Mucosa of descending colon (tissue), 3 donors: ENCODE data around the gene RUNX1. TPM values are rescaled to one million over a fixed set of nuclear protein-coding genes. Genes with fewer than 3 reads are reported as not detected.

Experiments
- ATAC-seq: fragments of 200-7000 bp; cut with Tn5 transposase; one replicate; pipeline ENCODE4 v1.9.1; 2020; ENCODE audit warnings: mild to moderate bottlenecking, moderate library complexity
- DNase-seq, 3 donors: peaks; one replicate each; pipeline ENCODE4 v3.0.0-alpha.2; 2020
- H3K36me3 ChIP-seq: fragments of 200-600 bp; one replicate; pipeline ENCODE4 v1.8.0; 2021; ENCODE audit warnings: low read depth, mild to moderate bottlenecking
- H3K4me1 ChIP-seq: fragments of 200-600 bp; one replicate; pipeline ENCODE4 v1.8.0; 2021; ENCODE audit warnings: low read depth, mild to moderate bottlenecking
- H3K4me3 ChIP-seq: fragments of 200-600 bp; one replicate; pipeline ENCODE4 v1.8.0; 2021; ENCODE audit warnings: mild to moderate bottlenecking
- H3K9me3 ChIP-seq: fragments of 200-600 bp; one replicate; pipeline ENCODE4 v1.8.0; 2021; ENCODE audit warnings: mild to moderate bottlenecking
- intact Hi-C, 2 donors: fragments of 100-400 bp; cut with DNase I in 1 of 2; cut with micrococcal nuclease in 1 of 2; formaldehyde crosslinking; loops; one replicate each; pipeline versions ENCODE4 v1.11.0 to v1.11.1; 2022; cut with DNase I, micrococcal nuclease
- total RNA-seq, 3 donors: library from RNA; stranded (reverse); fragmentation: NEBNext Ultra II Directional in 2 of 3; extraction: Animal tissue kit (Norgen Biotek cat#: 25700) in 2 of 3; gene quantifications; one replicate each; pipeline versions ENCODE4 v1.2.1 to v1.2.4, GENCODE V29; 2021 to 2023
- TF ChIP-seq, protein P1 (sequence below): fragments of 200-600 bp; IDR thresholded peaks from one replicate; pipeline ENCODE4 v1.8.0; 2022; ENCODE audit warnings: antibody characterized with exemption, mild to moderate bottlenecking
- donor health status: DM: no; HTN: no; CAD: no; lungs with moderate emphysema.
- donor health status: DM: no; HTN: no; CAD: no.
- donor health status: DM: no; HTN: yes; CAD: no.

RUNX1 gene
- total RNA-seq, 3 donors from 2014 or later = 16.5 to 29.4 (median 24.0) TPM

DNA sequence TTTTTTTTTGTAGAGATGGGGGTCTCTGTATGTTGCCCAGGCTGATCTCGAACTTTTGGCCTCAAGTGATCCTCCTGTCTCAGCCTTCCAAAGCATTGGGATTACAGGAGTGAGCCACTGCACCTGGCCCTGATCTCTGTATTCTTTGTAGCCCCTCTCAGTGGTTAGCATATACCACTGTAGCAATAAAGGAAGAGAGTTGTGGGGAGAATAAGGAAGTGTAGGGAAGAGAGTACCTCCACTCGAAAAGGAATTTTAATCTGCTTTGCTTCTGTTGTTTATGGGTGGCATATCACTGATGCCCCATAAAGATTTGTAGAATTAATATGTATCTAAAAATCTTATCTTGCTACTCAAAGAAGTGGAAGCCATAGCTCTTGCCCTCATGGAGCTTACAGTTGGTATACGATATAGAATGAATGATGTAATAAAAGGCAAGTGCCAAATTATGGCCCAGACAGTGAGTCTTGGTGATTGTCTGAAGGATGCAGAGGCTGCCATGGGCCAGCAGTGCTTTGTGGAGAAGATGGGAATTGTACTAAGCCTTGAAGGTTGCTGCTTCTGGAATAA is 284.3 kb downstream of the RUNX1 start:
- intact Hi-C loops = no loop called here
- Histone ChIP-seq H3K4me3 (no peak overlapping the region), H3K4me1 (no peaks in the 10 kb centered on the region), H3K36me3 (no peaks in the 10 kb centered on the region), H3K9me3 (no peaks in the 10 kb centered on the region)
- TF ChIP-seq, protein P1, sequence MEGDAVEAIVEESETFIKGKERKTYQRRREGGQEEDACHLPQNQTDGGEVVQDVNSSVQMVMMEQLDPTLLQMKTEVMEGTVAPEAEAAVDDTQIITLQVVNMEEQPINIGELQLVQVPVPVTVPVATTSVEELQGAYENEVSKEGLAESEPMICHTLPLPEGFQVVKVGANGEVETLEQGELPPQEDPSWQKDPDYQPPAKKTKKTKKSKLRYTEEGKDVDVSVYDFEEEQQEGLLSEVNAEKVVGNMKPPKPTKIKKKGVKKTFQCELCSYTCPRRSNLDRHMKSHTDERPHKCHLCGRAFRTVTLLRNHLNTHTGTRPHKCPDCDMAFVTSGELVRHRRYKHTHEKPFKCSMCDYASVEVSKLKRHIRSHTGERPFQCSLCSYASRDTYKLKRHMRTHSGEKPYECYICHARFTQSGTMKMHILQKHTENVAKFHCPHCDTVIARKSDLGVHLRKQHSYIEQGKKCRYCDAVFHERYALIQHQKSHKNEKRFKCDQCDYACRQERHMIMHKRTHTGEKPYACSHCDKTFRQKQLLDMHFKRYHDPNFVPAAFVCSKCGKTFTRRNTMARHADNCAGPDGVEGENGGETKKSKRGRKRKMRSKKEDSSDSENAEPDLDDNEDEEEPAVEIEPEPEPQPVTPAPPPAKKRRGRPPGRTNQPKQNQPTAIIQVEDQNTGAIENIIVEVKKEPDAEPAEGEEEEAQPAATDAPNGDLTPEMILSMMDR = no peak
- DNase-seq (no peak), ATAC-seq (no peak)

DNA sequence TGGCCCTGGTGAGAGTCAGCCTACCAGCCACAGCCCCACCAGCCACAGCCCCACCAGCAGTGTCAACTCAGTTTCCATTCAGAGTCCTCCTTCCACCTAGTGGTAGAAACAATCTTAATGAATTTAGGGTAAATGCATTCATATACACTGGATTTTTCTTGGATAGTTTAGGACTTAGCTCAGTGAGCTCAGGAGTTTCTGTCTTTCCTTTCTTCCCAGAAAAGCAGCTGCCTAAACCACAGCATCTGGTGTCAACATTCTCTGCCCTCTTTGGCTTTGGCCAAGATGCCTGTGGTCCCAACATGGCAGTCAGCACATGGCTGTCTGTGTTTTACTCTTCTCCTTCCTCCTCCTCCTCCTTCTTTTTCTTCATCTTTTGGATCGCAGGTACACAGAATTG is 286.3 kb downstream of the RUNX1 start:
- Histone ChIP-seq H3K36me3 (no peaks in the 10 kb centered on the region), H3K4me3 (no peak overlapping the region), H3K9me3 (no peaks in the 10 kb centered on the region), H3K4me1 (no peaks in the 10 kb centered on the region)
- intact Hi-C loops = no loop called here
- no peak for ATAC-seq
- TF ChIP-seq, protein P1 = no peak
- no peak for DNase-seq

DNA sequence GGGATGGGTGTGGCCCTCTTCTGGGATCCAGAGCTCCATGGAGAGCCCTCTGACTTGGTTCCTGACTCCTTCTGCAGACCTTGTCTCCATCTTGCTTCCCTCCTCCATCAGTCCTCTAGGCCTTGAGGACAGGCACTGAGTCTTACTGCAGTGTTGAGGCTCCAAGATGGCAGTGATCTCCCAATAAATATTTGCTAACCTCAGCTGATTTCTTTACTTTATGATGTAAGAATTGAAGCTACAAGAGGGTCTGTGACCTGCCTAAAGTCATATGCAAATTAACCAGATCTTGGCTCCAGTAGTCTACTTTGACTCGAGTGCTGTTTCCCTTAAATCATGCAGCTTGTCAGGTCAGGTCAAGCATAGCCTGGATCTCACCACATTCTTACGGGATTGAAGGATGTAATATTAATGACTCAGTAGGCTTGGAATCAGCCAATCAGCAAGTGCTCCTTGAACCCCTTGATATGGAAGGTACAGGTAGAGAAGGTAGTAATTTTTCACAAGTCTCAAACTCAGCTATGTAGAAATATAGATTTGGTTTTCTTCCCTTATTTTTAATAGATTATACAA is 287.3 kb downstream of the RUNX1 start:
- ATAC-seq = no peak
- H3K4me3 ChIP-seq = no peak overlapping the region
- no peak for DNase-seq
- TF ChIP-seq, protein P1 = no peak
- H3K4me1 ChIP-seq = no peaks in the 10 kb centered on the region
- H3K9me3 ChIP-seq = no peaks in the 10 kb centered on the region
- no peaks in the 10 kb centered on the region for H3K36me3 ChIP-seq
- intact Hi-C loops = no loop called here

DNA sequence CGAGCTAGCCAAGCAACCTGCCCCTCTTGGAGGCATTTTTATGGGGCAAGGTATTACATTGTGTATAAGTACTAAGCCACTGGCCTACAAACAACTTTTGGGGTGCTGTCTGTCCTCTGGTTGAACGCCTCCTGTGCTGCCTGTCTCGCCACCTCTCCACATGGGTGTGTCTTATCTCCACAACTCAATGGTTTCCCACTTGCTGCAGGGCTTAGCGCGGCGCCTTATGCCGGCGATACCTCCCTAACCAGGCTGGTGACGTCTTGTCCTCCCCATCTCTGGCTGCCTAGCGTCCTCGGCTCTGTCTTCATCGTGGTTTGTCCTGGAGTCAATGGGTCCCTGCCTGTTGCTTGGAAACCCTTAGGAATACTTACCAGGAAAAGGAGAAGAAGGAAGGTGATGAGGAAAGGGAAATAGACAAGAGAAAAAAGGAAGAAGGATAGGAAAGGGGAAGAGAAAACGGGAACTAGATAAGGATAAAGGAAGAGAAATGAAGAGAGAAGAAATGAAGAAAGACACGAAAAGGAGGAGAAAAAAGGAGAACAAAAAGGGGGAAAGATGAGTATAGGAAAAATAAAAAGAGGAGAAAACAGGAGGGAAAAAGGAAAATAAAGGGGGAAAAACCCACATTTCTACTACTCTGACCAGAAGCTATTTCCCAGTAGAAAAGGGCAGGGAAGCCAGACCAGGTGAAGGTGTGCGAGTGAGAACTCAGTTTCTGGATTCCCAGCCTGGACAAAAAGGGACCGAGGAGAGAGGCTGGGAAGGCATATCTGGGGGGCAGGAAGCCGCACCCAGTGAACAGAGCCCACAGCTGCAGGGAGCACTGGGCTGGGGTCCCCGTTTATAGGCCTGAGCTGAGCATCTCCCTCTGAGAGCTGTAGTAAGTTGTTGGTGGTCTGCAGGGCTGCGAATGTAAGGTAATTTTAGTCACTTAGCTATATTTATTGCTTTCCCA is 294.1 kb downstream of the RUNX1 start:
- Histone ChIP-seq H3K9me3 (no peaks in the 10 kb centered on the region), H3K4me3 (no peak overlapping the region), H3K4me1 (no peaks in the 10 kb centered on the region), H3K36me3 (no peaks in the 10 kb centered on the region)
- DNase-seq = no peak
- no peak for ATAC-seq
- TF ChIP-seq, protein P1 = no peak
- intact Hi-C loops = no loop called here

DNA sequence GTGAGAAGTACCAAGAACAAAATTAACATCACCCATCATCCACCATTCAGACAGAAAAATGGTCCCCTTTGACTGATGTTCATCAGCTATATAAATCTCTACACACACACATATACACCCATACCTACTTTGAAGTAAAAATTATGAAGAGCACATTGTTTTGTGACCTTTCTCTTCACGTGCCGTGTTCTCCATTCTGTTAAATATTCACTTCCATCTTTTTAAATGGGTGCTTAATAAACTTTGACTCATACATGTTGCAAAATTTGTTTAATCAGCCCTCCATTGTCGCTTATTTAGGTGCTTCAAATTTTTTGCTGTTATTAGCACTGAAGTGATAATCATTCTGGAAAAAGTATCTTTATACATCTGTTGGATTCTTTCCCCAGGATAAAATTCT is 300.2 kb downstream of the RUNX1 start:
- Histone ChIP-seq H3K9me3 (no peaks in the 10 kb centered on the region), H3K4me1 (peaks cover 4% of the 10 kb centered on the region), H3K36me3 (no peaks in the 10 kb centered on the region), H3K4me3 (no peak overlapping the region)
- TF ChIP-seq, protein P1 = no peak
- no peak for ATAC-seq
- no peak for DNase-seq
- intact Hi-C loops = loop anchor here (10.0 kb wide), 2 partner anchors 126 to 646 kb away; no protein-coding TSS in a partner anchor
